HepG2 (cell line): ENCODE results near the gene FER1L5. TPM values are rescaled to one million over a fixed set of nuclear protein-coding genes. Genes with fewer than 3 reads are reported as not detected.

Source experiments
- BRD4 ChIP-seq: sonication (generic); formaldehyde crosslinking; IDR thresholded peaks from 2 replicates; pipeline ENCODE4 v1.4.0; 2020; ENCODE audit warnings: missing genetic modification reagents
- CEBPG ChIP-seq: IDR thresholded peaks from 2 replicates; pipeline ENCODE4 v1.6.1; 2016
- FOXA1 ChIP-seq, 2 experiments: fragments of 450-650 bp in 1 of 2; sonication (generic) in 1 of 2; formaldehyde crosslinking in 1 of 2; IDR thresholded peaks; 2 replicates each; pipeline versions ENCODE4 v1.4.0 to v1.6.1; 2016 to 2020; ENCODE audit warnings: missing genetic modification reagents in 1 of 2
- GABPA ChIP-seq, 2 experiments: IDR thresholded peaks; 2 replicates each; pipeline ENCODE4 v1.6.1; 2011 to 2016; ENCODE audit warnings: low read depth in 2 of 2, low read length in 1 of 2, missing biosample characterization in 1 of 2, missing genetic modification characterization in 1 of 2
- HNRNPK ChIP-seq: fragments of 200-400 bp; formaldehyde crosslinking; IDR thresholded peaks from 2 replicates; pipeline ENCODE4 v1.6.1; 2018; ENCODE audit warnings: low read length, low read depth, moderate library complexity, mild to moderate bottlenecking; ENCODE audit not compliant: poor library complexity, severe bottlenecking
- MAFK ChIP-seq, 2 experiments: IDR thresholded peaks in 1 of 2; conservative IDR thresholded peaks in 1 of 2; 2 replicates each; pipeline ENCODE4 v1.6.1; 2011; ENCODE audit warnings: improper control_type of control experiment in 2 of 2, low read length in 2 of 2
- PHF20 ChIP-seq: sonication (generic); formaldehyde crosslinking; IDR thresholded peaks from 2 replicates; pipeline ENCODE4 v1.5.0; 2020; ENCODE audit warnings: mild to moderate bottlenecking, missing genetic modification reagents
- RFX3 ChIP-seq: IDR thresholded peaks from 2 replicates; pipeline ENCODE4 v1.6.1; 2016; ENCODE audit warnings: missing biosample characterization, missing genetic modification reagents
- SCMH1 ChIP-seq: sonication (generic); formaldehyde crosslinking; IDR thresholded peaks from 2 replicates; pipeline ENCODE4 v1.9.0; 2021; ENCODE audit warnings: missing genetic modification reagents, mild to moderate bottlenecking, borderline replicate concordance
- ZC3H4 ChIP-seq: sonication (generic); formaldehyde crosslinking; IDR thresholded peaks from 2 replicates; pipeline ENCODE4 v1.4.0; 2020; ENCODE audit warnings: missing genetic modification reagents, borderline replicate concordance
- ZFP36 ChIP-seq: fragments of 150-350 bp; IDR thresholded peaks from 2 replicates; pipeline ENCODE4 v1.6.1; 2018; ENCODE audit warnings: borderline replicate concordance, low read length, low read depth; ENCODE audit not compliant: partially characterized antibody
- ZNF30 ChIP-seq: sonication (generic); formaldehyde crosslinking; IDR thresholded peaks from 2 replicates; pipeline ENCODE4 v1.5.0; 2020; ENCODE audit warnings: mild to moderate bottlenecking, missing genetic modification reagents
- ZNF331 ChIP-seq: sonication (generic); formaldehyde crosslinking; IDR thresholded peaks from 2 replicates; pipeline ENCODE4 v1.4.0; 2020; ENCODE audit warnings: missing genetic modification reagents
- ZNF83 ChIP-seq: sonication (generic); formaldehyde crosslinking; IDR thresholded peaks from 2 replicates; pipeline ENCODE4 v1.4.0; 2020; ENCODE audit warnings: missing genetic modification reagents, mild to moderate bottlenecking, borderline replicate concordance
- polyA plus RNA-seq, 8 experiments: library from polyadenylated mRNA; depleted of rRNA in 3 of 8; stranded (reverse) in 7 of 8; unstranded in 1 of 8; fragments of >200 nt; fragmentation: Illumina TruSeq in 4 of 8; extraction: Trizol in 4 of 8; gene quantifications; 2 replicates each; pipeline versions ENCODE4 v1.2.1 to v1.2.3, GENCODE V29; 2011 to 2016; ENCODE audit warnings: low read depth in 4 of 8, missing spikeins in 1 of 8, mixed read lengths in 1 of 8; ENCODE audit not compliant: insufficient read depth in 1 of 8
- total RNA-seq, 5 experiments: library from RNA; depleted of rRNA; stranded (reverse); fragments of >200 nt; fragmentation: Illumina TruSeq; extraction: Trizol; gene quantifications; 2 replicates each; pipeline ENCODE4 v1.2.3, GENCODE V29; 2016; ENCODE audit warnings: low read depth in 1 of 5
- TF ChIP-seq, protein P1 (sequence below): sonication (generic); formaldehyde crosslinking; IDR thresholded peaks from 2 replicates; pipeline ENCODE4 v1.8.0; 2022; ENCODE audit warnings: mild to moderate bottlenecking, missing genetic modification reagents
- TF ChIP-seq, protein P2 (sequence below): sonication (generic); formaldehyde crosslinking; conservative IDR thresholded peaks from 2 replicates; pipeline ENCODE4 v1.5.0; 2020; ENCODE audit warnings: missing genetic modification reagents
- TF ChIP-seq, protein P3 (sequence below): sonication (generic); formaldehyde crosslinking; conservative IDR thresholded peaks from 2 replicates; pipeline ENCODE4 v1.8.0; 2022; ENCODE audit warnings: low read depth, missing genetic modification reagents

FER1L5 gene
- total and polyA plus RNA-seq, 2 of the 13 experiments (the other 11 are each of a cell fraction or from before 2014, with no cell fraction given): 0.02 to 0.08 TPM

DNA sequence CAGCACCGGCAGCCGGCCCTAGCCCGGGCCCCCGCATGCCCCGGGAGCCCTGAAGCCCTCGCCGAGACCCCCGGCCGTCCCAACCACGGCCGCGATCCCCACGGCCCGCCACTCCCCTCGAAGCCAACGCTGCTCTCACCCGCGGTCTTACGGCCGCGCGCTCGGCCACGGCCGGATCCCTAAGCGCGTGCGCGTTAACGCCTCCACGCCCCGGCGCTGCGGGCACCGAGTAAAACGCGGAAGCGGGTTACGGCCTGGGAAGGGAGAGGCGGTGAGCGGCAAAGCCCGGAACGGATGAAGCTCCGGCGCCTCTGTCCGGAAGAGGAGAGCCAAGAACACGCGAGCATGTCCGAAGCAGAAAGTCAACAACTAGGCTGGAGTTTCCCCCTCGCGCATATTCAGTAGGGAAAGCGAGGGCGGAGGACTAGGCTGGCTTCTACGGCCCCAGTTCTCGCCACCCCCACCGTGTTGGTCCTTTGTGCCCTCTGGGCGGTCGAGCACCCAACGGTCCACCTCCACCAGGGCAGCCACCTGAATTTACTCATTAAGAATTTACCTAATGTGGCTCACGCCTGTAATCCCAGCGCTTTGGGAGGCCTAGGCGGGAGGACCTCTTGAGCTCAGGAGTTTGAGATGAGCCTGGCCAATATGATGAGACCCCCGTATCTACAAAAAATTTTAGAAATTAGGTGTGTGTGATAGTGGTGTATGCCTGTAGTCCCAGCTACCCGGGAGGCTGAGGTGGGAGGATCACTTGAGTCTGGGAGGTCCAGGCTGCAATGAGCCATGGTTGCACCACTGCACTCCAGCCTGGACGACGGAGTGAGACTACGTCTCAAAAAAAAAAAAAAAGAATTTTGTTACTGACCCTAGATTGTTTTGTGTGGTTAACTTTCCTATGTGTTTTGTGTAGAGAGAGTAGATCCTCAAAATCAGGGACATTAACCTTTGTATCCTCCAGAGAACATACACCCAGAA, 4.1 kb upstream of the FER1L5 start, which contains the start of gene KANSL3 (continued):
- TF ChIP-seq, protein P1, sequence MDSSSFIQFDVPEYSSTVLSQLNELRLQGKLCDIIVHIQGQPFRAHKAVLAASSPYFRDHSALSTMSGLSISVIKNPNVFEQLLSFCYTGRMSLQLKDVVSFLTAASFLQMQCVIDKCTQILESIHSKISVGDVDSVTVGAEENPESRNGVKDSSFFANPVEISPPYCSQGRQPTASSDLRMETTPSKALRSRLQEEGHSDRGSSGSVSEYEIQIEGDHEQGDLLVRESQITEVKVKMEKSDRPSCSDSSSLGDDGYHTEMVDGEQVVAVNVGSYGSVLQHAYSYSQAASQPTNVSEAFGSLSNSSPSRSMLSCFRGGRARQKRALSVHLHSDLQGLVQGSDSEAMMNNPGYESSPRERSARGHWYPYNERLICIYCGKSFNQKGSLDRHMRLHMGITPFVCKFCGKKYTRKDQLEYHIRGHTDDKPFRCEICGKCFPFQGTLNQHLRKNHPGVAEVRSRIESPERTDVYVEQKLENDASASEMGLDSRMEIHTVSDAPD (CRISPR knock-in tag): peak; percentile 95
- TF ChIP-seq ZC3H4 (CRISPR knock-in tag) (no peak; the same call in 1 of the 2 replicates), ZFP36 (no peak), PHF20 (CRISPR knock-in tag) (peak; percentile 85), ZNF83 (peak; percentile 98; the same call in 1 of the 2 replicates), ZNF331 (CRISPR knock-in tag) (peak; percentile 99), MAFK (conservative IDR thresholded peaks at IDR 0.05 in 1 of 2, IDR thresholded peaks at IDR 0.05 in 1 of 2; ENCODE audit: low read length in 2 of 2) (no peak), RFX3 (CRISPR knock-in tag) (peak; percentile 51; the same call in 1 of the 2 replicates), BRD4 (CRISPR knock-in tag) (peak; percentile 87), FOXA1 (IDR thresholded peaks at IDR 0.05) (no peak), FOXA1 (CRISPR knock-in tag; IDR thresholded peaks at IDR 0.05) (peak; percentile 91), CEBPG (CRISPR knock-in tag) (peak; percentile 69), GABPA (IDR thresholded peaks at IDR 0.05; ENCODE audit: low read depth, low read length) (no peak), GABPA (CRISPR knock-in tag; IDR thresholded peaks at IDR 0.05; ENCODE audit: low read depth) (peak; percentile 80), HNRNPK (peak; percentile 93), SCMH1 (no peak), ZNF30 (CRISPR knock-in tag) (0 out of 2 replicates have a peak, but pooled peaks have one; percentile 85)
- TF ChIP-seq, protein P2, sequence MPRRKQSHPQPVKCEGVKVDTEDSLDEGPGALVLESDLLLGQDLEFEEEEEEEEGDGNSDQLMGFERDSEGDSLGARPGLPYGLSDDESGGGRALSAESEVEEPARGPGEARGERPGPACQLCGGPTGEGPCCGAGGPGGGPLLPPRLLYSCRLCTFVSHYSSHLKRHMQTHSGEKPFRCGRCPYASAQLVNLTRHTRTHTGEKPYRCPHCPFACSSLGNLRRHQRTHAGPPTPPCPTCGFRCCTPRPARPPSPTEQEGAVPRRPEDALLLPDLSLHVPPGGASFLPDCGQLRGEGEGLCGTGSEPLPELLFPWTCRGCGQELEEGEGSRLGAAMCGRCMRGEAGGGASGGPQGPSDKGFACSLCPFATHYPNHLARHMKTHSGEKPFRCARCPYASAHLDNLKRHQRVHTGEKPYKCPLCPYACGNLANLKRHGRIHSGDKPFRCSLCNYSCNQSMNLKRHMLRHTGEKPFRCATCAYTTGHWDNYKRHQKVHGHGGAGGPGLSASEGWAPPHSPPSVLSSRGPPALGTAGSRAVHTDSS (CRISPR knock-in tag): 0 out of 2 replicates have a peak, but pooled peaks have one; percentile 87
- TF ChIP-seq, protein P3, sequence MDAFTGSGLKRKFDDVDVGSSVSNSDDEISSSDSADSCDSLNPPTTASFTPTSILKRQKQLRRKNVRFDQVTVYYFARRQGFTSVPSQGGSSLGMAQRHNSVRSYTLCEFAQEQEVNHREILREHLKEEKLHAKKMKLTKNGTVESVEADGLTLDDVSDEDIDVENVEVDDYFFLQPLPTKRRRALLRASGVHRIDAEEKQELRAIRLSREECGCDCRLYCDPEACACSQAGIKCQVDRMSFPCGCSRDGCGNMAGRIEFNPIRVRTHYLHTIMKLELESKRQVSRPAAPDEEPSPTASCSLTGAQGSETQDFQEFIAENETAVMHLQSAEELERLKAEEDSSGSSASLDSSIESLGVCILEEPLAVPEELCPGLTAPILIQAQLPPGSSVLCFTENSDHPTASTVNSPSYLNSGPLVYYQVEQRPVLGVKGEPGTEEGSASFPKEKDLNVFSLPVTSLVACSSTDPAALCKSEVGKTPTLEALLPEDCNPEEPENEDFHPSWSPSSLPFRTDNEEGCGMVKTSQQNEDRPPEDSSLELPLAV (CRISPR knock-in tag): 0 out of 2 replicates have a peak, but pooled peaks have one; percentile 64
